C1 segment of cervical spinal cord (tissue), 14 donors: ENCODE measurements around the gene PLAC8.
A peak's percentile ranks its signal among the peaks of the same experiment; 100 is the strongest.
"Not testable (repeated sequence)": the region's sequence is repeated elsewhere in the genome, so short reads cannot be mapped to it uniquely, and the experiment has no call there.

ENCODE experiments used
- DNase-seq, 14 donors: peaks; one replicate each; lab custom pipeline; 2025; lab: John Stamatoyannopoulos, UW

Gene PLAC8

DNA sequence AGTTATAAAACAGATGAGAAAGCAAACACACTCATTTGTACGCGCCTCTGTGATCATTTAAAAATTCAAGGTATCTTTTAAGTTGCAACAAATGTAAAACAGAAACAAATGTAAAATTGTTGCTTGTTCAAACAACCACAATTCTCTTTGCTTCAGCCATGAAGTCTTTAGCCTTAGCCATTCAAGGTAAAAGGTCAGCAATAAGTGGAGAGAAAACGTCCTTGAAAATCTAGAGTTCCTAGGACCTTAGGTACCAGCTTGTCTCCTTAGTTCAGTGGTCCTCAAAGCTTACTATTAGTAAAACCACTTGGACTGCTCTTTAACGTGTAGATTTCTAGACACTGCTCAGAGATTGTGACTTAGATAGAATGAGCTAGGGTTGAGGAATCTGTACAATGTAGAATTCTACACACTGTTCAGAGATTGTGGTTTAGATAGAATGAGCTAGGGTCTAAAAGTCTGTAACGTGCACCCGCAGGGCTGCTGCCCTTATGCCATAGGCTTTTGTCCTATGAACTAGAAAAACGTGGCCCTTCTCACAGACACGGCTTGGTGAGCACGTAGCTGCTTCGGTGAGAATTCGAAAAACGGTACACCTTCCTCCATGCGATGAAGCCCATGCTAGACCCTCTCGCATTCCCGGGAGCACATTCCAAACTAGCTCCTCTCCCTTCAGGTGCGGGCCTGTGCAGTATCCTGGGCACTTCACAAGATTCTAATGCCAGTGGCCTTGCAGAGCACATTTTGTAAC, 1.7 kb downstream of the PLAC8 start:
- DNase-seq: no peak

DNA sequence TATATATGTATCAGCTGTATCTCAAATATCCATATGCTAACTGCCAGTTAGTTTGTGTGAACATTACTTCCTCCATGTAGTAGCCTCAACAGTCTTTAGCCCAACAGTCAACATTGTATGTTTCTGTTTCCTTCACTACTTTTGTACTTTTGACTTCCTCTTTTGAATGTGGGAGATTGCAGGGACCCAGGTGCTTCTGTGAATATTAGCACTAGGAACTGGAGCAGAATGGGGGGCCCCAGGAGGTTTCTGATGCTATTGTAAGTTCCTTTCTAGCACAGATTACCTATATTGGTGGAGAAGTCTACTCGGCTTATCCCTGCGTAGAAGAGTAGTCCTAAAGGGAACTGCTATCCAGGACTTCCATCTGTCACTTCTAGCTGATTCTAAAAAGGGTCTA, 2.3 kb downstream of the PLAC8 start:
- DNase-seq: peak in 1 of 14 donors; percentile 3

- DNase-seq: not testable (repeated sequence)
Observed at GRCh38 chr4:83111751-83112141, 2.8 kb downstream of the PLAC8 start.

GRCh38 chr4:83110970-83111750, 3.4 kb downstream of the PLAC8 start:
- no peak for DNase-seq

DNA sequence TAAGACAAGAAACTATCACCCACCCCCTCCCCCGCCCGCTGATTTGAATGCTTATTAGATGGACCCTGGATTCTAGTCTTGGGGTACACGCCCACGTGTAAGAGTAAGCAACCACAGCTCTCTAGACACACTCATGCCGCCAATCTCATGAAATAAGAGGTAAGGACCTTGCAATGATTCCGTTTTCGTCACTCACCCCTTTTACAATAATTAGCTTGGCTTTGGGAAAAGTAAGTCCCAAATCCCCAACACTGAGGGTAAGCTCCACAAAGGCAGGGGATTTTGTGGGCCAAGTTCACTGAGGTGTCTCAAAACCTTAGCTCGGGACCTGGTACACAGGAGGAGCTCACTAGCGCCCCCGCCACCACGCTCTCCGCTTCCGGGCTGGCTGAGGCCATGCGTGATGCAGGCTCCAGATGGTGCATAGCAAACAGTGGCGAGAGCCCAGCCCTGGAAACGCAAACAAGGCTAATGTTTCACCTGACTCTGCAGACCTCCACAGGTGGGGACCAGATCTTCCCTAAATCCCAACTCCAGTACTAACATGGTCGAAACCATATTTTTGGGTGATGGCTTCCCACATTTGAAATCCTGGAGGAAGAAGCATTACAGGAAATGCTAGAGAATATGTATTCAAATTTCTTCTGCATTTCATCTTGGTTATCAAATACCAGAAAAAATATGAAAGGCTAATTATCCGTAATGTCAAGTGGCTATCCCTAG, 4.1 kb downstream of the PLAC8 start:
- DNase-seq: peak in 13 of 14 donors; percentile 13 to 70 (median 44)

GRCh38 chr4:83109480-83110222, 4.9 kb downstream of the PLAC8 start:
- peak in 6 of 14 donors; percentile 2 to 49 (median 6) for DNase-seq

- DNase-seq: no peak
Observed at GRCh38 chr4:83108101-83108861, 6.2 kb downstream of the PLAC8 start.

DNA sequence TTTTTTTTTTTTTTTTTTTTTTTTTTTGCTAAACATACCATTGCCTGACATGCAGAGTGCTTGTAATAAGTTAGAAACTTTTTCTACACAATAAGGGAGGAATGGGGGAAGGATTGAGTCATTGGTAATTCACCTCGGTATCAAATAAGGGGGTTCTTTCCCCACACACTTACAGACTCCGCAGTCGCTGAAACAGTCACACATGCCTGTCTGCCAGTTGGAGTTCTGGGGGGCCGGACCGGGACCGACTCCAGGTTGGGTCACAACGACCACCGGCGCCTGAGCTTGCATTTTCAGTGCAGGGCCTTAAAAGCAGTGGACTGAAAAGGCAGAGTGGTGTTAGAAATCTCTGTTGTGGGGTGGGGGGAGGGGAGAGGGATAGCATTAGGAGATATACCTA, 6.9 kb downstream of the PLAC8 start:
- DNase-seq: no peak

DNA sequence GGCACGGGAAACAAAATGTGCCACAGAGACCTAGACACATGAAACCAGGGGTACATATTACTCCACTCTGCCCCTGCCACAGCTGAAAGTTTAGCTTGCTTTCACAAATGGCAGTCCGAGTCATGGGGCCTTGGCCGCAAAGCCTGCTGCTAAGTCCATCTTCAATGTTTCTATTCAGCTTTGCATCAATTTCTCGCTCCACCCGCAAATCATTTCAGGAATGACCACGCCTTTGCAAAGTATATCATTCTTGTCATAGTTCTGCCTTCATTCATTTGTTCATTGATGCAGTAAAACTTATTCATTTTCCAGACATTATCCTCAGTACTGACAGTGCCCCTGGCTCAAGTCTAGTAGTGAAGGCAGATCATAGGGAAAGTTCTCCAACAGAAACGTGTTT, 9.5 kb downstream of the PLAC8 start:
- DNase-seq: no peak

DNA sequence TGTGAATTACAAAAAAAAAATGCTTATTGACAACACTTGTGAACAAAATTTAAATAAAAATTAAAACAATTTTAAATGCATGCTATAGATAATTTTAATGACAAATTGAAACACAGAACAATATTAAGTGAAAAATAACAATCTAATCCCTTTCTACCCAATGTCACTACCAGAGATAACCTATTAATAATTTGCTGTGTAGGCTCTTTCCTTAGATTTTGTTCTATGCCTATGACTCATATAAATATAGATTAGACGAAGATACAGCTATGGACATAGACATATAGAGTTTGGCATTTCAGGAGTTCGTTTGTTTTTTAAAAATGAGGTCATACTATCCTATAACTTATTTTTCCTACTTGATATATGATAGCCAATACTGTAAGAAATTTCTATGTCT, 18.1 kb downstream of the PLAC8 start:
- DNase-seq: no peak

DNA sequence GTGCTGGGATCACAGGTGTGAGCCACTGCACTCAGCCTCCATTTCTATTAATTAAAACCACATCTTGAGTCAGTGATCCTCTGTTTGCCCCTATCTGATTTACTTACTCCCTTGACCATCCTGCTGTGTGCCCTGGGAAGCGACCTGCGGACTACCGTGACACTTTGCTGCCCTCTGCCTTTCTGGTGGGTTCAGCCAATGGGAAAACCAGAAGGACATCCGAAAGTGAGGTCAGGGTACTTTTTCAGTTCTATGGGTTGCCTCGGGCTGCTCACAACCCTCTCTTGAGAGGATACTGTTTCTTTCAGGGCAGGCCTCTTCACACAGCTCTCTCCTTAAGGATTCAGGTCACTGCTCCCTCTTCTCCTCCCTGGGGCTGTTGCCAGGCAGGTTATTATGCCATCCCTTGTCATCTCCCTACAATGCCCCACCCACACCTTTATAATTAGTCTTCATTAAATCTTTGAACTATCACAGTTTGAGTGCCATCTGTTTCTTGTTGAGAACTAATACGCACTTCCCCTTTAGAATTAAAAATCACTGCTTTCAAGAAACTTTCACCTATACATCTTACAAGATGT, 21.4 kb downstream of the PLAC8 start:
- no peak for DNase-seq

GRCh38 chr4:83089410-83090157, 24.9 kb downstream of the PLAC8 start:
- no peak for DNase-seq

GRCh38 chr4:83084956-83085355, 29.6 kb downstream of the PLAC8 start:
- not testable (repeated sequence) for DNase-seq

GRCh38 chr4:83083925-83084475, 30.5 kb downstream of the PLAC8 start:
- no peak for DNase-seq

GRCh38 chr4:83082777-83083176, 31.8 kb downstream of the PLAC8 start:
- no peak for DNase-seq

GRCh38 chr4:83080561-83080960, 34.0 kb downstream of the PLAC8 start:
- DNase-seq: no peak

DNA sequence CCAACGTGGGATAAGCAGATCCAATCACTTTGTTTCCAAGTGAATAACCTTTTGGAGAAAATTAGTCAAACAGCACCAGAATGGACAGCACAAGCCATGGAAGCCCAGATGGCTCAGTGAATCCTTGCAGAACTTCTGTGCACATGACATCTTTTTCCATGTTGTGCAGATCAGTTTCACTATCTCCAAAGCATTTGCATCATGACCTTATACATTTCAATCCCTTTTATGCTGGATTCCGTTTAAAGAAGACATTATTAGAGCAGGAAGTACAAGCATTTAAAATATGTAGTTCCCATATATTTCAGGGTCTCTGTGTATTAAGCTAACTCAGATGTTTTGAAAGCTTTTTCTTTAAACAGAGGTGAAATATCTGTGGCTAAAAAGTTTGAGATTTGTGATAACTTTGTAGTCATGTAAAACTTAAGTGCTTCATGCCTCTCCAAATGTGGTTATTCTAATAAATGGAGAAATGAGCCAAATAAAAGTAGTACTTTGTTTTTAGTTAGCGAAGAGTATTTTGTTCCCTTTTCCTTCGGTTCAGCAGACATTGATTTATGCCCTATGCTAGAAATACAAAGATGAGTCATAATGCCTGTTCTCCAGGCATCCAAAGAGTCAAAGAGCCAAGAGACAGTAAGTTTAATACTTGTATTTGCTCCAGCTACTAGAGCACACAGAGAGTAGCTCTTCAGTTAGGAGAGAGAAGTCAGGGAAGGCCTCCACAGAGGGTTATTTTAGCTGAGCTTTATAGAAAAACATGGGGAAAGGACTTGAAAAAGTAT, 39.0 kb downstream of the PLAC8 start:
- DNase-seq: no peak

GRCh38 chr4:83074783-83075182, 39.7 kb downstream of the PLAC8 start:
- not testable (repeated sequence) for DNase-seq
